Sigmoid colon (tissue), 7 donors: ENCODE results near the gene C1QTNF5. TPM values are rescaled to one million over a fixed set of nuclear protein-coding genes. Genes with fewer than 3 reads are reported as not detected.

Experiments
- DNase-seq: peaks from one replicate; pipeline ENCODE4 v3.0.0-alpha.2; 2019
- H3K27ac ChIP-seq, 4 donors: fragments of 200-600 bp; sonication (generic); one replicate each; pipeline ENCODE4 v1.5.1; 2016 to 2019; ENCODE audit warnings: mild to moderate bottlenecking in 1 of 4
- H3K27me3 ChIP-seq, 3 donors: fragments of 200-600 bp; sonication (generic); one replicate each; pipeline ENCODE4 v1.5.1; 2019; ENCODE audit warnings: mild to moderate bottlenecking in 1 of 3
- H3K36me3 ChIP-seq, 4 donors: fragments of 200-600 bp; sonication (generic); one replicate each; pipeline ENCODE4 v1.5.1; 2016 to 2019
- H3K4me1 ChIP-seq, 4 donors: fragments of 200-600 bp; sonication (generic); one replicate each; pipeline ENCODE4 v1.5.1; 2017 to 2019
- H3K4me3 ChIP-seq, 4 donors: fragments of 200-600 bp; sonication (generic); one replicate each; pipeline ENCODE4 v1.5.1; 2017 to 2019; ENCODE audit warnings: mild to moderate bottlenecking in 2 of 4, moderate library complexity in 1 of 4
- H3K9me3 ChIP-seq, 4 donors: fragments of 200-600 bp in 3 of 4; sonication (generic) in 3 of 4; one replicate each; pipeline versions ENCODE4 v1.5.1 to v1.6.1; 2013 to 2019
- EP300 ChIP-seq, 4 donors: sonication (generic); formaldehyde crosslinking; IDR thresholded peaks; one replicate each; pipeline ENCODE4 v1.6.1; 2017; ENCODE audit warnings: antibody characterized with exemption in 4 of 4
- POLR2A ChIP-seq, 2 donors: fragments of 450-650 bp; IDR thresholded peaks; one replicate each; pipeline ENCODE4 v1.6.1; 2016; ENCODE audit warnings: antibody characterized with exemption in 2 of 2, mild to moderate bottlenecking in 2 of 2, moderate library complexity in 2 of 2
- POLR2AphosphoS5 ChIP-seq, 4 donors: sonication (generic); formaldehyde crosslinking; IDR thresholded peaks; one replicate each; pipeline ENCODE4 v1.6.1; 2017; ENCODE audit warnings: antibody characterized with exemption in 4 of 4
- WGBS, 2 donors: extraction: QIAGEN DNeasy Blood & Tissue Kit; methylation state at CpG; one replicate each; pipeline ENCODE4 v1.1.7; 2013; 5-methylcytosine and 5-hydroxymethylcytosine counted together
- intact Hi-C: fragments of 100-400 bp; cut with DNase I; formaldehyde crosslinking; loops from one replicate; pipeline ENCODE4 v1.15.1; 2023
- polyA plus RNA-seq, 3 donors: library from polyadenylated mRNA; stranded (reverse); fragments of 200-250 nt; gene quantifications; one replicate each; pipeline ENCODE4 v1.2.3, GENCODE V29; 2013
- total RNA-seq, 4 donors: library from RNA; depleted of rRNA; stranded (reverse); fragments of >200 nt; gene quantifications; one replicate each; pipeline ENCODE4 v1.1.0, GENCODE V29; 2016
- TF ChIP-seq, protein P1 (sequence below), 4 experiments: fragments of 450-650 bp in 3 of 4; fragments of 200-600 bp in 1 of 4; IDR thresholded peaks; one replicate each; pipeline ENCODE4 v1.5.1; 2016 to 2019; ENCODE audit warnings: antibody characterized with exemption in 4 of 4, mild to moderate bottlenecking in 3 of 4, moderate library complexity in 2 of 4
- donor health status: healthy with polysubstance abuse.
- donor health status: Bipolar disorder and iron deficiency.
- donor health status: healthy.

The C1QTNF5 gene
- total and polyA plus RNA-seq, 7 donors = 4.9 to 35.2 (median 23.2) TPM

DNA sequence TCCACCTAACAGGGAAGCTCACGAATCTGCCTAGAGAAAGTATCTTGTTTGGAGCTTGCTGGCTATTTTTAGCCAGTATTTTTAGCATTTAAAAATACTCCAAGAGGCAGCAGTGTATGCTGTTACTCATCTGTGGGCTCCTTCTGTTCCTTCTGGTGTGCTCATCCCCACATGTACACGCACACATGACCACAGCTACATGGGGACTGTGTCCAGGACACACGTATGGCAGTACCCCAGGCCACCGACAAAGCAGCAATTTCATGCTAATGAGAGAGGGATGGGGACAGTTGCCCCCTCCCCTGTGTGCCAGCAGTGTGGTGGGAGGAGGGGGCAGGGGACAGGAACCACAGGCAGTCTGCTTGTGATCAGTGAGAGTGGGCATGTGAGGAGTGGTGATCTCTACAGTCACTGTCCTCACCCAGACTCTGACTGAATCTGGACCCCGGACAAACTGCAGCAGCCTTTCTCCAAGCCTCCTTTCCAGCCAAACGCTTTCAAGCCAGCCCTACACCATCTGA is 24.4 kb upstream of the C1QTNF5 start:
- WGBS, 2 donors = 71 to 77% methylated on average over 6 of the region's 6 CpGs
- peak overlapping the region; percentile 68 to 91 (median 76) for H3K27ac ChIP-seq
- H3K4me1 ChIP-seq = peaks cover 0 to 86% (median 72%) of the 10 kb centered on the region in 4 donors
- no peaks in the 10 kb centered on the region for H3K36me3 ChIP-seq
- H3K9me3 ChIP-seq = no peaks in the 10 kb centered on the region
- intact Hi-C loops = loop anchor here (10.0 kb wide), 1 partner anchor 360 kb away; the partner anchor contains the start of gene NECTIN1
- no peaks in the 10 kb centered on the region for H3K27me3 ChIP-seq
- H3K4me3 ChIP-seq = no peak overlapping the region
- no peak for DNase-seq
- no peak for TF ChIP-seq POLR2A (IDR thresholded peaks at IDR 0.05)
- no peak for TF ChIP-seq EP300 (IDR thresholded peaks at IDR 0.05)
- TF ChIP-seq, protein P1, sequence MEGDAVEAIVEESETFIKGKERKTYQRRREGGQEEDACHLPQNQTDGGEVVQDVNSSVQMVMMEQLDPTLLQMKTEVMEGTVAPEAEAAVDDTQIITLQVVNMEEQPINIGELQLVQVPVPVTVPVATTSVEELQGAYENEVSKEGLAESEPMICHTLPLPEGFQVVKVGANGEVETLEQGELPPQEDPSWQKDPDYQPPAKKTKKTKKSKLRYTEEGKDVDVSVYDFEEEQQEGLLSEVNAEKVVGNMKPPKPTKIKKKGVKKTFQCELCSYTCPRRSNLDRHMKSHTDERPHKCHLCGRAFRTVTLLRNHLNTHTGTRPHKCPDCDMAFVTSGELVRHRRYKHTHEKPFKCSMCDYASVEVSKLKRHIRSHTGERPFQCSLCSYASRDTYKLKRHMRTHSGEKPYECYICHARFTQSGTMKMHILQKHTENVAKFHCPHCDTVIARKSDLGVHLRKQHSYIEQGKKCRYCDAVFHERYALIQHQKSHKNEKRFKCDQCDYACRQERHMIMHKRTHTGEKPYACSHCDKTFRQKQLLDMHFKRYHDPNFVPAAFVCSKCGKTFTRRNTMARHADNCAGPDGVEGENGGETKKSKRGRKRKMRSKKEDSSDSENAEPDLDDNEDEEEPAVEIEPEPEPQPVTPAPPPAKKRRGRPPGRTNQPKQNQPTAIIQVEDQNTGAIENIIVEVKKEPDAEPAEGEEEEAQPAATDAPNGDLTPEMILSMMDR (IDR thresholded peaks at IDR 0.05) = no peak
- peak in 1 of 4 donors; percentile 74 for TF ChIP-seq POLR2AphosphoS5 (IDR thresholded peaks at IDR 0.05)

DNA sequence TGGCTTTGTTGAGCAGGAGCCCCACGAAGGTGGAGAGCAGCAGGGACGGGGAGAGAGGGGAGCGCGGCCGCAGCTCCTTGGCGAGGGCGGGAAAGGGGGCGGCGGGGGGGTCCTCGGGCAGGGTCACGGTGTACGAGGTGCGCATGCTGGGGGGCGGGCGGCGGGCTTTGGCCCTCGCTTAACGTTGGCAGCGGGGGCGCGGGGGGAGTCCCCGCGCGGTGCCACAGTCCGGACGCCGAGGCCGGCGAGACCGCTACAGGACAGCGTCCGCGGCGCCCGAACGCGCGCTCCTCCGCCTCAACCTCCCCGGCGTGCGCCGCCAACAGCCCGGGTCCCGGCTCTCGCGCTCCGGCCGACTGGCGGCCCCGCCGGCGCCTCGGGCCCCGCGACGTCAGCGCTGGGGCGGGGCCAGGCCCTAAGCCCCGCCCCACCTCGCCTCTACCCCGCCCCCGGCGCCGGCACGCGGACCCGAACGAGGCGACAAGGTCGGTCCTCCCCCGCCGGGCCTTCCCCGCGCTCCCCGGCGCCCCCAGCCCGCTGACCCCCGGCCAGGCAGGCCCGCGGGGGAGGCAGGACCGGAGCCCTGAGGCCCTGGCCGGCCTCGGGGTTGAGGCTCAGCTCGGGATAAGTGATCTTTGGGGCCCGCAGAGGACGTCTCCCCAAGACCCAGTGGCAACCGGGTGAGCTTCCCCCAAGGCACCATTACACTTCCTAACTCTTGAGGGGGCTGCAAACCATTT is 23.3 kb upstream of the C1QTNF5 start:
- Histone ChIP-seq H3K27ac (peak overlapping the region; percentile 68 to 91 (median 76)), H3K27me3 (no peaks in the 10 kb centered on the region), H3K4me1 (peaks cover 0 to 79% (median 66%) of the 10 kb centered on the region in 4 donors), H3K4me3 (peak overlapping the region; percentile 24 to 60 (median 51)), H3K36me3 (no peaks in the 10 kb centered on the region), H3K9me3 (no peaks in the 10 kb centered on the region)
- TF ChIP-seq POLR2A (IDR thresholded peaks at IDR 0.05) = no peak
- TF ChIP-seq, protein P1 (IDR thresholded peaks at IDR 0.05) = no peak
- TF ChIP-seq EP300 (IDR thresholded peaks at IDR 0.05) = no peak
- TF ChIP-seq POLR2AphosphoS5 (IDR thresholded peaks at IDR 0.05) = peak; percentile 13 to 48 (median 28)
- intact Hi-C loops = loop anchor here (10.0 kb wide), 1 partner anchor 361 kb away; the partner anchor contains the start of gene NECTIN1
- peak; percentile 81 for DNase-seq
- WGBS, 2 donors = 3 to 5% methylated on average over 88 of the region's 88 CpGs

DNA sequence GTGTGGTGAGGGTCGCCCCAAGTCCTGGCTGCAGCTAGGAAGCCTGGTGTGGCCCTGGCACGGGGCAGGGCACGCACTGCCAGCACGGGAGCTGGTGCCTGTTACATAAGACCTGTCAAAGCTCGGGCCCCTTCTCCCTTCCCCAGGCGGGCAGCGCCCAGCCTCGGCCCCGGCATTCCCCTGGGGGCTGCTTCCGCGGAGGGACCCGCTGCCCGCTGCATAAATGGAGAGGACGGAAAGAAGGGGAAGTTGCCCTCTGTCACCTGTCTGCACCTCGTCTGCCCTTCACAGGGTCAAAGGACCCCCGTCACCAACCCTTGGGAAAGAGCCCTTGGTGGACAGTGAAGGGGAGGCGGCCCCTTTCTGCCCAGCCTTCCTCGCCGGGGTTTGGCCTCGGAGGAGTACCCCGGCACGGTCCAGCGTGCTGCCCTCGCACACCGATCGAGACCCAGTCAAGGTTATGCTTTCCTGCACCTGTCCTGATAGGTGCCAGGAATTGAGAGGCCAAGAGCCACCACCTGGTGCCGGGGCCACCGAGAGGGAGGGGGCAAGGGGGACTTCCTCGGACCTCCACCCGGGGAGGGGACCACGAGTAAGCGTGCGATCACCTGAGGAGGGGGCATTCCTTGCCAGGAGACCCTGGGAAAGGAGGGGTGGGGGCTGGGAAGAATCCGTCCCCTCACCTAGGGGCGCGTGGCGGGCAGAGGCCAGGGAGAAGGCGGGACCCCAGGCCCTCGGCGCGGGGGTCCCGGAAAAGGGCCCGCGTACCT is 22.6 kb upstream of the C1QTNF5 start:
- Histone ChIP-seq H3K36me3 (no peaks in the 10 kb centered on the region), H3K4me1 (peaks cover 0 to 71% (median 59%) of the 10 kb centered on the region in 4 donors), H3K4me3 (peak overlapping the region; percentile 24 to 60 (median 51)), H3K27ac (peak overlapping the region; percentile 68 to 91 (median 76)), H3K9me3 (no peaks in the 10 kb centered on the region), H3K27me3 (no peaks in the 10 kb centered on the region)
- WGBS, 2 donors = 40 to 50% methylated on average over 44 of the region's 44 CpGs
- no peak for DNase-seq
- TF ChIP-seq POLR2A (IDR thresholded peaks at IDR 0.05) (no peak), POLR2AphosphoS5 (IDR thresholded peaks at IDR 0.05) (no peak), EP300 (IDR thresholded peaks at IDR 0.05) (no peak)
- TF ChIP-seq, protein P1 (IDR thresholded peaks at IDR 0.05) = no peak
- intact Hi-C loops = loop anchor here (10.0 kb wide), 1 partner anchor 362 kb away; the partner anchor contains the start of gene NECTIN1

DNA sequence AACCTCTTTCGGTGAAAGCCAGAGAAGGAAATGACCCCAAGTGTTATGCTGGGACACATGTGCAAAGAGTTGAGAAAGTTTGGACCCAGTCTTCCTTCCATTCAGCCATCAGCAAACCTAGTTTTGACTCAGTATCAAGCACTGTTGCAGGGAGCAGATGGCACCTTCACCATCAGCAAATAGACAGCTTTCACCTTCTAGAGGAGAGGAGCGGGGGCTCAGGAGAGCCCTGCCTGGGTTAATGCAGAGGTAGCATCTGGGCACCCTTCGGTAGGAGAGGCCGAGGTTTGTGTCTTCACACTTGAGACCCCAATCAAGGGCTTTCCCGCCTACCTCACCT is 22.0 kb upstream of the C1QTNF5 start:
- no peak for DNase-seq
- TF ChIP-seq EP300 (IDR thresholded peaks at IDR 0.05) (no peak), POLR2A (IDR thresholded peaks at IDR 0.05) (no peak), POLR2AphosphoS5 (IDR thresholded peaks at IDR 0.05) (no peak)
- TF ChIP-seq, protein P1 (IDR thresholded peaks at IDR 0.05) = no peak
- intact Hi-C loops = loop anchor here (10.0 kb wide), 1 partner anchor 362 kb away; the partner anchor contains the start of gene NECTIN1
- peak overlapping the region; percentile 68 to 91 (median 76) for H3K27ac ChIP-seq
- peak overlapping the region in 2 of 4 donors; percentile 45 to 57 for H3K4me3 ChIP-seq
- H3K36me3 ChIP-seq = no peaks in the 10 kb centered on the region
- no peaks in the 10 kb centered on the region for H3K9me3 ChIP-seq
- H3K27me3 ChIP-seq = no peaks in the 10 kb centered on the region
- H3K4me1 ChIP-seq = peaks cover 0 to 66% (median 53%) of the 10 kb centered on the region in 4 donors
- 92 to 96% methylated on average over 5 of the region's 5 CpGs for WGBS, 2 donors
